HG03066 (cell line): ENCODE results near the gene PTDSS2.

Experiments
- ATAC-seq: cut with Tn5 transposase; IDR thresholded peaks from one replicate; pipeline ENCODE4 v1.9.1; 2021; ENCODE audit warnings: low read depth; ENCODE audit not compliant: unreplicated experiment

PTDSS2 gene

GRCh38 chr11:488062-488461, 38.0 kb downstream of the PTDSS2 start:
- ATAC-seq, result no peak

- ATAC-seq, result no peak
These were observed 38.5 kb downstream of the PTDSS2 start for GRCh38 chr11:488579-488978.

GRCh38 chr11:488992-489391, 38.9 kb downstream of the PTDSS2 start:
- no peak for ATAC-seq

GRCh38 chr11:489610-490185, 39.6 kb downstream of the PTDSS2 start:
- ATAC-seq, result no peak

GRCh38 chr11:490186-490929, 40.3 kb downstream of the PTDSS2 start:
- ATAC-seq, result no peak

- ATAC-seq, result no peak
These were observed 40.8 kb downstream of the PTDSS2 start for GRCh38 chr11:490930-491260.

GRCh38 chr11:491358-491757, 41.3 kb downstream of the PTDSS2 start:
- ATAC-seq, result no peak

- ATAC-seq, result no peak
These were observed 42.5 kb downstream of the PTDSS2 start for GRCh38 chr11:492427-493226.

- ATAC-seq, result no peak
These were observed 44.9 kb downstream of the PTDSS2 start for GRCh38 chr11:494761-495536.

- ATAC-seq, result no peak
These were observed 45.5 kb downstream of the PTDSS2 start for GRCh38 chr11:495537-495931.

GRCh38 chr11:496834-497564, 46.9 kb downstream of the PTDSS2 start:
- ATAC-seq, result no peak

GRCh38 chr11:497565-498296, 47.7 kb downstream of the PTDSS2 start:
- ATAC-seq, result no peak

- ATAC-seq, result no peak
These were observed 48.5 kb downstream of the PTDSS2 start for GRCh38 chr11:498297-499181.

GRCh38 chr11:499201-500076, 49.4 kb downstream of the PTDSS2 start:
- no peak for ATAC-seq

- ATAC-seq, result no peak
These were observed 51.1 kb downstream of the PTDSS2 start for GRCh38 chr11:501001-501682.

- no peak for ATAC-seq
These were observed 51.7 kb downstream of the PTDSS2 start for GRCh38 chr11:501683-502287.
